ENCODE measurements around the gene CMTM3. TPM values are rescaled to one million over a fixed set of nuclear protein-coding genes. Genes with fewer than 3 reads are reported as not detected.

The CMTM3 gene
- total and polyA plus RNA-seq, 2 experiments from 2014 or later = 16.4 to 16.6 TPM

- H3K27ac ChIP-seq (ENCODE audit: low read depth) = no peak overlapping the region
- H2AFZ ChIP-seq = no peak overlapping the region
- peaks cover 11% of the 10 kb centered on the region for H3K4me1 ChIP-seq (ENCODE audit: insufficient read depth)
- H4K20me1 ChIP-seq (replicated peaks; ENCODE audit: insufficient read depth) = no peaks in the 10 kb centered on the region
- H3K79me2 ChIP-seq (replicated peaks; ENCODE audit: insufficient read depth) = no peaks in the 10 kb centered on the region
- TF ChIP-seq ZNF114 (CRISPR knock-in tag; IDR thresholded peaks at IDR 0.05) (no peak), JUNB (IDR thresholded peaks at IDR 0.05; ENCODE audit: unreplicated experiment) (no peak)
- H3K36me3 Mint-ChIP-seq (ENCODE audit: low read depth) = no peaks in the 10 kb centered on the region
- H3K27ac Mint-ChIP-seq = no peak overlapping the region
- H3K27me3 ChIP-seq (ENCODE audit: insufficient read depth) = peaks cover 14% of the 10 kb centered on the region
- no peaks in the 10 kb centered on the region for H3K36me3 ChIP-seq (ENCODE audit: insufficient read depth)
- no peaks in the 10 kb centered on the region for H3K9me2 ChIP-seq (ENCODE audit: insufficient read depth)
- no peaks in the 10 kb centered on the region; the same call in 2 of the 3 replicates for H3K9me3 Mint-ChIP-seq
- peaks cover 16% of the 10 kb centered on the region for H3K27me3 Mint-ChIP-seq (ENCODE audit: insufficient read depth, low read depth, poor library complexity)
- no peak overlapping the region for H3K4me3 Mint-ChIP-seq
- DNase-seq (ENCODE audit: low spot score) (no peak), ATAC-seq (no peak)
- H3F3A ChIP-seq (replicated peaks; ENCODE audit: low read depth) = no peaks in the 10 kb centered on the region
- H3K4me1 Mint-ChIP-seq = peaks cover 28% of the 10 kb centered on the region
- no peak overlapping the region for H3K4me3 ChIP-seq
- H3K4me2 ChIP-seq = no peak overlapping the region
These were observed 18.8 kb upstream of the CMTM3 start for GRCh38 chr16:66585481-66586239.

DNA sequence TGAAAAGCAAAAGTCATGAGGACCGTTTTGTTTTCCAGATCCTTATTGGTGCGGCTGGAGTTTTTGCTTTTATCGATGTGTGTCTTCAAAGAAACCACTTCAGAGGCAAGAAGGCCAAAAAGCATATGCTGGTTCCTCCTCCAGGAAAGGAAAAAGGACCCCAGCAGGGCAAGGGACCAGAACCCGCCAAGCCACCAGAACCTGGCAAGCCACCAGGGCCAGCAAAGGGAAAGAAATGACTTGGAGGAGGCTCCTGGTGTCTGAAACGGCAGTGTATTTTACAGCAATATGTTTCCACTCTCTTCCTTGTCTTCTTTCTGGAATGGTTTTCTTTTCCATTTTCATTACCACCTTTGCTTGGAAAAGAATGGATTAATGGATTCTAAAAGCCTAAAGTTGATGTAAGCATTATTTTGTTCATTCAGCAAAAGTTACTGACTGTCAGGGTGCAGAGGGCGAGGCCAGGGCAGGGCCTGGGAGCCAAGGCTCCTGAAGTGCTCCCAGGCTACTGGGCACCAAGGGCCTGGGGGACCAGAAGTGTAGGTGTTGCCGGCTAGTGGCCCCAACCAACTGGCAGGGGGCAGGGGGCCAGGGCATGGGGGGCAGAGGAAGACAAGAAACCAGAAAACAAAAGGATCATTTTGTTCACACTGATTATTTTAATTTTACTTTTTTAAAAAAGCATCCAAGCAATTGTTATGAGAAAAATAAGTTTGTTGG lies 16.5 kb upstream of the CMTM3 start:
- Mint-ChIP-seq H3K4me1 (peaks cover 26% of the 10 kb centered on the region), H3K36me3 (ENCODE audit: low read depth) (no peaks in the 10 kb centered on the region), H3K27me3 (ENCODE audit: insufficient read depth, low read depth, poor library complexity) (peaks cover 10% of the 10 kb centered on the region), H3K9me3 (no peaks in the 10 kb centered on the region), H3K4me3 (no peak overlapping the region), H3K27ac (no peak overlapping the region)
- H3K36me3 ChIP-seq (ENCODE audit: insufficient read depth) = no peaks in the 10 kb centered on the region
- peaks cover 3% of the 10 kb centered on the region; the same call in 1 of the 2 replicates for H3K4me1 ChIP-seq (ENCODE audit: insufficient read depth)
- no peak overlapping the region for H3K27ac ChIP-seq (ENCODE audit: low read depth)
- no peak overlapping the region for H2AFZ ChIP-seq
- H3F3A ChIP-seq (replicated peaks; ENCODE audit: low read depth) = no peaks in the 10 kb centered on the region
- DNase-seq (ENCODE audit: low spot score) (no peak), ATAC-seq (no peak)
- H3K4me3 ChIP-seq = no peak overlapping the region
- H4K20me1 ChIP-seq (replicated peaks; ENCODE audit: insufficient read depth) = no peaks in the 10 kb centered on the region
- H3K27me3 ChIP-seq (ENCODE audit: insufficient read depth) = no peaks in the 10 kb centered on the region
- H3K4me2 ChIP-seq = no peak overlapping the region
- H3K79me2 ChIP-seq (replicated peaks; ENCODE audit: insufficient read depth) = no peaks in the 10 kb centered on the region
- H3K9me2 ChIP-seq (ENCODE audit: insufficient read depth) = no peaks in the 10 kb centered on the region
- TF ChIP-seq, protein P1, sequence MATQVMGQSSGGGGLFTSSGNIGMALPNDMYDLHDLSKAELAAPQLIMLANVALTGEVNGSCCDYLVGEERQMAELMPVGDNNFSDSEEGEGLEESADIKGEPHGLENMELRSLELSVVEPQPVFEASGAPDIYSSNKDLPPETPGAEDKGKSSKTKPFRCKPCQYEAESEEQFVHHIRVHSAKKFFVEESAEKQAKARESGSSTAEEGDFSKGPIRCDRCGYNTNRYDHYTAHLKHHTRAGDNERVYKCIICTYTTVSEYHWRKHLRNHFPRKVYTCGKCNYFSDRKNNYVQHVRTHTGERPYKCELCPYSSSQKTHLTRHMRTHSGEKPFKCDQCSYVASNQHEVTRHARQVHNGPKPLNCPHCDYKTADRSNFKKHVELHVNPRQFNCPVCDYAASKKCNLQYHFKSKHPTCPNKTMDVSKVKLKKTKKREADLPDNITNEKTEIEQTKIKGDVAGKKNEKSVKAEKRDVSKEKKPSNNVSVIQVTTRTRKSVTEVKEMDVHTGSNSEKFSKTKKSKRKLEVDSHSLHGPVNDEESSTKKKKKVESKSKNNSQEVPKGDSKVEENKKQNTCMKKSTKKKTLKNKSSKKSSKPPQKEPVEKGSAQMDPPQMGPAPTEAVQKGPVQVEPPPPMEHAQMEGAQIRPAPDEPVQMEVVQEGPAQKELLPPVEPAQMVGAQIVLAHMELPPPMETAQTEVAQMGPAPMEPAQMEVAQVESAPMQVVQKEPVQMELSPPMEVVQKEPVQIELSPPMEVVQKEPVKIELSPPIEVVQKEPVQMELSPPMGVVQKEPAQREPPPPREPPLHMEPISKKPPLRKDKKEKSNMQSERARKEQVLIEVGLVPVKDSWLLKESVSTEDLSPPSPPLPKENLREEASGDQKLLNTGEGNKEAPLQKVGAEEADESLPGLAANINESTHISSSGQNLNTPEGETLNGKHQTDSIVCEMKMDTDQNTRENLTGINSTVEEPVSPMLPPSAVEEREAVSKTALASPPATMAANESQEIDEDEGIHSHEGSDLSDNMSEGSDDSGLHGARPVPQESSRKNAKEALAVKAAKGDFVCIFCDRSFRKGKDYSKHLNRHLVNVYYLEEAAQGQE (IDR thresholded peaks at IDR 0.05; ENCODE audit: unreplicated experiment) = no peak
- TF ChIP-seq CTCF (conservative IDR thresholded peaks at IDR 0.05; ENCODE audit: low read depth in 2 of 2) = no peak
- TF ChIP-seq ETS1 (IDR thresholded peaks at IDR 0.05) = no peak
- no peak for TF ChIP-seq ZNF462 (CRISPR knock-in tag; IDR thresholded peaks at IDR 0.05)

Measured in GM23338 (cell line).